HG02798 (cell line): ENCODE data around the gene SLC4A4.

Source experiments
- ATAC-seq: cut with Tn5 transposase; IDR thresholded peaks from one replicate; pipeline ENCODE4 v1.9.1; 2021; ENCODE audit warnings: mild to moderate bottlenecking; ENCODE audit not compliant: unreplicated experiment, poor library complexity

The SLC4A4 gene

GRCh38 chr4:71461422-71461821 is 122.6 kb downstream of the SLC4A4 start:
- no peak for ATAC-seq

- no peak for ATAC-seq
These were observed 128.0 kb downstream of the SLC4A4 start for GRCh38 chr4:71466775-71467174.

- ATAC-seq = no peak
These were observed 129.4 kb downstream of the SLC4A4 start for GRCh38 chr4:71468116-71468710.

GRCh38 chr4:71469541-71469940 is 130.7 kb downstream of the SLC4A4 start:
- no peak for ATAC-seq

GRCh38 chr4:71470524-71470923 is 131.7 kb downstream of the SLC4A4 start:
- ATAC-seq = no peak

- ATAC-seq = no peak
These were observed 134.1 kb downstream of the SLC4A4 start for GRCh38 chr4:71472946-71473345.

- no peak for ATAC-seq
These were observed 134.9 kb downstream of the SLC4A4 start for GRCh38 chr4:71473541-71474240.

- ATAC-seq = no peak
These were observed 135.9 kb downstream of the SLC4A4 start for GRCh38 chr4:71474731-71475130.

- ATAC-seq = no peak
These were observed 137.4 kb downstream of the SLC4A4 start for GRCh38 chr4:71476240-71476639.

GRCh38 chr4:71486550-71487343 is 147.9 kb downstream of the SLC4A4 start:
- ATAC-seq = no peak

GRCh38 chr4:71487344-71487920 is 148.6 kb downstream of the SLC4A4 start:
- ATAC-seq = no peak

GRCh38 chr4:71494539-71494938 is 155.7 kb downstream of the SLC4A4 start:
- ATAC-seq = no peak

- no peak for ATAC-seq
These were observed 156.6 kb downstream of the SLC4A4 start for GRCh38 chr4:71495454-71495853.

- no peak for ATAC-seq
These were observed 158.3 kb downstream of the SLC4A4 start for GRCh38 chr4:71497078-71497477.

- no peak for ATAC-seq
These were observed 159.2 kb downstream of the SLC4A4 start for GRCh38 chr4:71498002-71498401.

GRCh38 chr4:71498625-71499024 is 159.8 kb downstream of the SLC4A4 start:
- no peak for ATAC-seq

GRCh38 chr4:71501992-71502391 is 163.2 kb downstream of the SLC4A4 start:
- no peak for ATAC-seq

- no peak for ATAC-seq
These were observed 179.6 kb downstream of the SLC4A4 start for GRCh38 chr4:71518283-71518989.

- no peak for ATAC-seq
These were observed 181.5 kb downstream of the SLC4A4 start for GRCh38 chr4:71520308-71520707.

GRCh38 chr4:71520850-71521249 is 182.0 kb downstream of the SLC4A4 start:
- no peak for ATAC-seq
